HG02970 (cell line): ENCODE measurements around the gene RSU1.

Experiments used
- ATAC-seq: cut with Tn5 transposase; IDR thresholded peaks from one replicate; pipeline ENCODE4 v1.9.1; 2021; ENCODE audit warnings: mild to moderate bottlenecking, moderate library complexity, moderate number of reproducible peaks; ENCODE audit not compliant: unreplicated experiment, low FRiP score

RSU1 gene

DNA sequence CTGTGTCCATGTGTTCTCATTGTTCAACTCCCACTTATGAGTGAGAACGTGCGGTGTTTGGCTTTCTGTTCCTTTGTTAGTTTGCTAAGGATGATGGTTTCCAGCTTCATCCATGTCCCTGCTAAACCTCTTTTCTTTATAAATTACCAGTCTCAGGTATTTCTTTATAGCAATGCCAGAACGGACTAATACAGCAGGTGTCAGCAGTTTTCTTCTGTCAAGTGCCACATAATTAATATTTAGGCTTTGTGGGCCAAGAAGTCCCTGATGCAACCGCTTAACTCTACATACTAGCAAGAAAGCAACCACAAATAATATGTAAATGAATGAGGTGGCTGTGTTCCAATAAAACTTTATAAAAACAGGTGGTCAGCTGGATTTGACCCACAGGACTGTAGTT lies 269.3 kb downstream of the RSU1 start:
- no peak for ATAC-seq

- ATAC-seq, result no peak
Observed at GRCh38 chr10:16545116-16545736, 272.0 kb downstream of the RSU1 start.

DNA sequence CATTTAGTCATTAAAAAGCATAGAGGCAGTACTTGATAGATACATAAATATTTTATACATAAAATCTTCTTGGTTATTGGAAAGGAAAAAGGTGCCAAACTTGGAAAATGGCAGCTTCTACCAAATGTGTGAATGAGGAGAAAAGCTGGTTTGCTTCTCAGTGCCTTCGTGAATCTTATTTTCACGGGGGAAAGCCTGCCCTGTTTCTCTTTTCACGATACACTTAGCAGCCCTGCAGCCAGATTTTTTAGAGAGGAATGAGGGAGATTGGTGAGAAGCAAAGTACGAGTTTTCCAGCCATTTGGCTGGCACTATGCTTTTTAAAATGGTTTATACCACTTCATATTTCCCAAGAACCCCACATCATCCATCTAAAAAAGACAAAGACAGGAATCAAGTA lies 272.6 kb downstream of the RSU1 start:
- no peak for ATAC-seq

DNA sequence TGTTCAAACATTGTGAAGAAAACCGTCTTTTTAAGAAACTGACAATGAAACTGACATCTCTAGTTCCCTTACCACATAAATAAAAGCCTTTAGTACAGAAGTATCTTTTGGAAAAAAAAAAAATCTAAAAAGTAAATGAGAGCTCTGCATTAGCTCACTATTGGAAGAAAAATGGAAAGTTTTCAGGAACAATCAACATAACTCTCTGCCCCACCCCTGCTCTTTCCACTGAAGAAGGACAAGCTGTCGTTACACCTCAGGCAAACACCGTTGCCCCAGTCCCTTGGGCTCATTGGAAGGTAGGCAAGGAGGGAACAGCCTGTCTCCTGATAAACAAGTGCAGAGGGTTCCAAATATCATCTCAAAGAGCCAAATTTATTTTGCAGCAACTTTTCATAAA lies 273.1 kb downstream of the RSU1 start:
- no peak for ATAC-seq
